GM18511 (cell line): ENCODE results near the gene NOM1.
"Not testable (repeated sequence)": the region's sequence is repeated elsewhere in the genome, so short reads cannot be mapped to it uniquely, and the experiment has no call there.

Experiments
- ATAC-seq: cut with Tn5 transposase; IDR thresholded peaks from one replicate; pipeline ENCODE4 v1.9.1; 2021; ENCODE audit warnings: mild to moderate bottlenecking, moderate library complexity; ENCODE audit not compliant: unreplicated experiment

Gene NOM1

GRCh38 chr7:156940421-156941122 lies 8.9 kb upstream of the NOM1 start:
- ATAC-seq = no peak

DNA sequence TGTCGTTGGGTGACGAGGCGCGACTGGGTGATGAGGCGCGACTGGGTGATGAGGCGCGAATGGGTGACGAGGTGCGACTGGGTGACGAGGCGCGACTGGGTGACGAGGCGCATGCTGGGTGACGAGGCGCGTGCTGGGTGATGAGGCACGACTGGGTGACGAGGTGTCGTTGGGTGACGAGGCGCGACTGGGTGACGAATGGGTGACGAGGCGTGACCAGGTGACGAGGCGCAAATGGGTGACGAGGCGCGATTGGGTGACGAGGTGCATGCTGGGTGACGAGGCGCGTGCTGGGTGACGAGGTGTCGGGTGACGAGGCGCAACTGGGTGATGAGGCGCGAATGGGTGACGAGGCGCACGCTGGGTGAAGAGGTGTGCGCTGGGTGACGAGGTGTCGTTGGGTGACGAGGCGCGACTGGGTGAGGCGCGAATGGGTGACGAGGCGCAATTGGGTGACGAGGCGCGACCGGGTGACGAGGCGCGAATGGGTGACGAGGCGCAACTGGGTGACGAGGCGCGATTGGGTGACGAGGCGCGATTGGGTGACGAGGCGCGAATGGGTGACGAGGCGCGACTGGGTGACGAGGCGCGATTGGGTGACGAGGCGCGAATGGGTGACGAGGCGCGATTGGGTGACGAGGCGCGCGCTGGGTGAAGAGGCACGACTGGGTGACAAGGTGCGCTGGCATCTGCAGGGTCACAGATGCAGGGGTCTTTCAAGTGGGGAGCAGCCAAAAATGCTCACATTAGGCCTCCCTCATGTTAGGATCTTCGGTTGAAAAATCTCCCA lies 7.9 kb upstream of the NOM1 start:
- no peak for ATAC-seq

DNA sequence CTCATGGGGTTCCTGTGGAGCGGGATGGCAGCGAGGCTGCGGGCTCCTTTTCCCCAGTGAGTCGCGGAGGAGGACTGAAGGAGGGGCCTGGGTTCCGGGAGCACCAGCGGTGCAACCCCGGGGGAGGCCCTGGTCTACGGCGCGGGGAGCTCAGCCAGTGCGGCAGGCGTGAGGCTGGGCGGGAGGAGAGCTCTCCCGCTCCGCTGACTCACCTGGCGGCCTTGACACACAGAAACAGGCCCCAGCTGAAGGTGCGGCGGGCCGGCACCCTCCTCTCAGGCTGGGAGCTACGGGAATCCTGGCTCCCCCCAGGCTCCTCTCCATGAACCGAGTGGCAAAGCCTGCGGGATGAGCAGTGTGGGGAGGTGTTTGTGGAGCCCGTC lies 6.8 kb upstream of the NOM1 start:
- no peak for ATAC-seq

GRCh38 chr7:156943091-156944041 lies 6.1 kb upstream of the NOM1 start:
- ATAC-seq = no peak

- no peak for ATAC-seq
Measured at GRCh38 chr7:156944876-156945275, 4.6 kb upstream of the NOM1 start.

DNA sequence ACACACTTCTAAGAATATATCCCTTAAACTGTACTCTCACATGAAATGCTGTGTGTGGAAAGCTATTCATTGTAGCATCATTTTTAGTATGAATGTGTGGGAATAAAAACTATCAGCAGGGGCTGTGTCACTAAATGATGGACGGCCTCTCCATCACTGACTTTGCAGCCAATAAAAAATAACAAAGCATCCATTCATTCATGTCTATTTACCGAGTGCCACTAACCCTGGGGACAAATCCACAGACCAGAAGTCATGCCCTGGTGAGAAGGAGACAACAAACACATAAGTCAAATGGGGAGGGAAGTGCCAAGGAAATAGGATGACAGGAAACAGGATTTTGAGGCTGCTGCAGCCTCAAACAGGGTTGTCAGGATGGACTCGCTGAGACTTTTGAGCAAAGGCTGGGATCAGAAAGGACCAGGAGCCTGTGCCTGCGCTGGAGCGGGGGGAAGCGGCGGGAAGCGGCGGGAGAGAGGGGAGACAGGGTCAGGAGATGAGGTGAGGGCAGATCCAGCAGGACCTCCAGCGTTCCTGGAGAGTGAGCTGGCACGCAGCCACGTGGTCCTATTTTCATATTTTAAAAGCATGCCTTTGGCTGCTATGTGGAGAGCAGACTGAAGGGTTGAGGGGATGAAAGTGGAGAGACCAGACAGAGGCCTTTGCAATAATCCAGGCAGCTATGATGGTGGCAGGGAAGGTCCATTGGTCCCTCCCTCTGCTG lies 2.2 kb upstream of the NOM1 start:
- no peak for ATAC-seq

DNA sequence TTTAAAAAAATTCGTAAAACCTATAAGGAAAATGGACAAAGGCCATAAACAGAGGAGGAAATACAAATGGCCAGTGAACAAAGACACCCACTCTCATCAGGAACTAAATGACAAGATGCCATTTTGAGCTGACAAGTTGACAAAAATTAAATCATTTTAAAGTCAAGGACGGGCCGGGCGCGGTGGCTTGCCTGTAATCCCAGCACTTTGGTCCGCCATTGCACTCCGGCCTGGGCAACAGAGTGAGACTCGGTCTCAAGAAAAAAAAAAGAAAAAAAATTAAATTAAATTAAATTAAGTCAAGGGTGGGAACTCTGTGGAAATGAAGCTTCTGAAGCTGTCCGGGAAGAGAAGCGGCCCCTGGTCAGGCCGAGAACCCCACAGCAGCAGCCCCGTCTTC lies 1.2 kb upstream of the NOM1 start:
- no peak for ATAC-seq

DNA sequence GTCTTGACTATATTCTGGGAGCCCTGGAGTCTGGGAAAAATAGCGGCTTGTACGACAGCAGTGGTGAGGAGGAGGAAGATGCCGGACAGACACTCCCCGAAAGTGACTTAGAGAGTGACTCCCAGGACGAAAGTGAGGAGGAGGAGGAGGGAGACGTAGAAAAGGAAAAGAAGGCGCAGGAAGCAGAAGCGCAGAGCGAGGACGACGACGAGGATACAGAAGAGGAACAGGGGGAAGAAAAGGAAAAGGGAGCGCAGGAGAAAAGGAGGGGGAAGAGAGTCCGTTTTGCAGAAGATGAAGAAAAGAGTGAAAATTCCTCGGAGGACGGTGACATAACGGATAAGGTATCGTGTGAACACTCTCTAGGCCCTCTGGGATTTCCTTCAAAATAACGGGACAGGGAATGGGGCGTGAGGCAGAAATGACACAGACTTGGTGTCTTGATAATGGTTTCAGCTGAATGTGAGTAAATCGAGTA lies 908 bp downstream of the NOM1 start:
- no peak for ATAC-seq

DNA sequence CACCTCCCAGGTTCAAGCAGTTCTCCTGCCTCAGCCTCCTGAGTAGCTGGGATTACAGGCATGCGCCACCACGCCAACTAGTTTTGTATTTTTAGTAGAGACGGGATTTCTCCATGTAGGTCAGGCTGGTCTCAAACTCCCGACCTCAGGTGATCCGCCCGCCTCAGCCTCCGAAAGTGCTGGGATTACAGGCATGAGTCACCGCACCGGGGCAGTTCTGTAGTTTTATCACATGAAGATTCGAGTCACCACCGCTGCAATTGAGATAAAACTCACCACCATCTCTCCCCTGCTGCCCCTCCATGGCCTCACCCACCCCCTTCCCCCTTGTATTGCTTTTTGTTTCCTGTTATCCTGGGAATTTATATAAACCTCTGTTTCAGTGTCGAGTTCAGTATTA lies 3.7 kb downstream of the NOM1 start:
- ATAC-seq = not testable (repeated sequence)

- no peak for ATAC-seq
Measured at GRCh38 chr7:156954941-156955340, 5.4 kb downstream of the NOM1 start.

DNA sequence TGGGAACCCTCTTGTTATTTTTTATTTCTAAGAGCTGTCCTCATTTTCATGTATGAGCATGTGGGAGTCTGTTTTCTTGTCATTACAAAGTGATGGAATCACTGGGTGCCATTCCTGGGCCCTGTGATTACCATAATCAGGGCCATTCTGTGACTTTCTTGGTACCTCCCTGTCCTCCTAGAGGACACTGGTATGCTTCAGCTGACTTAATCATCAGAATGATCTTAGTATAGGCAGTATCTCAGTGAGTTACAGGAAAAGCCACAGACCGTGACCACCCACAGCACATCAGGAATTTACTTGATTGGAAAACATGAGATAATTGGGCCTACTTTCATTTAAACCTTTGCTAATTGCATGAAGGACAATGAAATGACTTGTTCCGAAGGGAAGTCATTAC lies 7.2 kb downstream of the NOM1 start:
- no peak for ATAC-seq

DNA sequence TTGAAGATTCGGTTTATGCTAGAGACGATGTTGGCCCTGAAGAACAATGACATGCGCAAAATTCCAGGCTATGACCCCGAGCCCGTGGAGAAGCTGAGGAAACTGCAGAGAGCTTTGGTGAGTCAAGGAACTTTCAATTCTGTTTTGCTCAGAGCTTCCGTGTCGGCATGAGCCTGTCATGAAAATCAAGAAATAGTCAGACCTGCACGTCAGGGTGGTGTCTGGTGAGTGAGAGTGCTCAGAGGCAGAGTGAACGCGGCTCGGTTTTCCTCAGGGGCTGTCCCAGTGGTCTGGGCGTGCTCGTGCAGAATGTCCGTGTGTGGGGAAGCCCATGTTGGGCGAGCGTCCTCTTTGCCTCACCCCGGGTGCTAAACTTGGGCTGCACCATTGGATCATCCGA lies 12.6 kb downstream of the NOM1 start:
- no peak for ATAC-seq

DNA sequence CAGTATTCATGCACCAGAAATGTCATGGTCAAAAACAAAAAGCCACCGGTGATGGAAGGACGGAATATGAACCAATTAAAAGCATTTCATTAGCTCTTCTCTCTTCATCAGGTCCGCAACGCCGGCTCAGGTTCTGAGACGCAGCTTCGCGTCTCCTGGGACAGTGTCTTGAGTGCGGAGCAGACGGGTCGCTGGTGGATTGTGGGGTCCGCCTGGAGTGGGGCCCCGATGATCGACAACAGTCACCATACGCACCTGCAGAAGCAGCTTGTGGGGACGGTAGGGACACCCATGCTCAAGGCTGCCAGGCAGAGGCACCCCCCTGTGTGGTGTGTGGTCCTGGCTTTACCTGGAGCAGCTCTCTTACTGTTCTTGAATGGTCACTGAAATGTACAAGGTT lies 13.4 kb downstream of the NOM1 start:
- ATAC-seq = no peak

GRCh38 chr7:156963472-156963871 lies 14.0 kb downstream of the NOM1 start:
- ATAC-seq = no peak

GRCh38 chr7:156964971-156965370 lies 15.5 kb downstream of the NOM1 start:
- ATAC-seq = no peak

DNA sequence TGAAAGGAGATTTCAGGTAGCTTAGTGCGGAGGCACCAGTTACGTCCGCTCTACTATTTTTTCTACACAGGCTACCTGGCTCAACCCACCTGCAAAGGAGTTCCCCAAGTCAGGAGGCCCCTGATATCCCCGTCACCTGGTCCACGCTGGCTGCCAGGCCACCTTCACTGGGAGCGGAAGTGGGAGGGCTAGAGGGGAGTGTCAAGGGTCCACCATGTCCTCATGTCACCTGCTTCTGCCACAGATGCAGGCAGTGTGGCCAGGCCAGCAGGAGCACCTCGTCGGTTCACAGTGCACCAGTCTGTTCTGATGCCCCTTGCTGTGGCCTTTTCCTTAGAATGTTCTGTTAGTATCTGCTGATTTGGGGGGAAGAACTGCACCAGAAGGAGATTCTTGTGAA lies 16.9 kb downstream of the NOM1 start:
- no peak for ATAC-seq

DNA sequence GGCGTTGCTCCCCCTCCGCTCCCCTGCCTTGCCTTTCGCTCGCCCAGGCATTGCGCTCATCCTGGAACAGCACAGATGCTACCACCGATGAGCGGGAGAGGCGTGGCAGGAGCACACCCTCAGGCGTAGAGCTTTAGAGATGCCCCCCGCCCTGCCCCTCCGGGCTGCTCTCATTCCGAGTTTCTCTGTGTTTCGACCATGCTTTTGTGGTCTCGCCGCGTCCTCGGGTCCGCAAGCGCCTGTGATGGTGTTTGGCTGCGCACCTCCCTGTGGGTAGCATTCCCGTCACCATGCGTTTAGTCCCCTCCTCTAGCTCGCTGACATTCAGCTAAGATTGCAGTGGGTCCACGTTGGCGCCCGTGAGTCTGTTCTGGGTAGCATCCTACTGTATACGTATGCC lies 18.7 kb downstream of the NOM1 start:
- no peak for ATAC-seq

DNA sequence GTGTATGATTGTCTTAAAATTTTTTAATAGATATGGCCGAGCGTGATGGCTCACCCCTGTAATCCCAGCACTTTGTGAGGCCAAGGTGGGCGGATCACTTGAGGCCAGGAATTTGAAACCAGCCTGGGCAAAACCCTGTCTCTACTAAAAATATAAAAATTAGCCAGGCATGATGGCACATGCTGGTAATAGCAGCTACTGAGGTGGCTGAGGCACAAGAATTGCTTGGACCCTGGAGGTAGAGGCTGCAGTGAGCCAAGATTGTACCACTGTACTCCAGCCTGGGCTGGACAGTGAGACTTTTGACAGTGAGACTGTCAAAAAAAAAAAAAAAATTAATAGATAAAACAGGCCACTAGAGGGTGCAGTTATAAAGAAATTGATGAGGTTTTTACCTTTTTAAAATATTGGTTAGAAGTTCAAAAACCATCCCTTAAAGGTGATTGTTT lies 20.5 kb downstream of the NOM1 start:
- no peak for ATAC-seq

DNA sequence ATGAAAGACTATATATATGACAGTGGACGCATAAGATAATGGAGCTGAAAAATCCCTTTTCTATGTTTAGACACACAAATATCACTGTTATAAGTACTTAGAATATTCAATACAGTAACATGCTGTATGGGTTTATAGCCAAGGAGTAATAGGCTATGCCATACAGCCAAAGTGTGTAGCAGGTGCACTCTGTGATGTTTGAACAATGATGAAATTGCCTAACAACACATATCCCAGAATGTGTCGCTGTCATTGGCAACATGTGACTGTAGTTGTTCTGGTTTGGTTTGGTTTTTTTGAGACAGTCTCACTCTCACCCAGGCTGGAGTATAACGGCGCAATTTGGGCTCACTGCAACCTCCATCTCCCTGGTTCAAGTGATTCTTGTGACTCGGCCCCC lies 26.1 kb downstream of the NOM1 start:
- no peak for ATAC-seq

GRCh38 chr7:156979007-156979606 lies 29.6 kb downstream of the NOM1 start:
- ATAC-seq = no peak
